Measurements from ENCODE around the gene ADM2. TPM values are rescaled to one million over a fixed set of nuclear protein-coding genes. Genes with fewer than 3 reads are reported as not detected.

The ADM2 gene
- total RNA-seq, 1 donor from 2014 or later, result not detected

DNA sequence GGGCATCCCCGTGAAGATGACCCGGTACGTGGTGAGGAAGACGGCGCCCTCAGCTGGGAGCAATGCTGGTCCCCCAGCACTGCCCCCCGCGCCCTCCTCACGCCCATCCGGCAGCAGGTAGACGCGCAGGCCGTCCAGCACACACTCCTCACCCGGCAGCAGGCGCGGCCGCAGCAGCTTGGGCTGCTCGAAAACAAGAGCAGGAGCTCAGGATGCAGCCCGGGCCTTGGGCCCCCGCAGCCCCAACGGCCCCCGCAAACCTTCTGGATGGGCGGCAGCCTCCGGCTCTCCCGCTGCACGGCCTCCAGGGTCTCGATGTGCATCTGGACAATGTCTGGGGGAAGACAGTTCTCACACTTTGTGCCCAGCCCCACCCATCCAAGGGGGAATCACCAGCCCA, 19.8 kb upstream of the ADM2 start:
- TF ChIP-seq, protein P1, sequence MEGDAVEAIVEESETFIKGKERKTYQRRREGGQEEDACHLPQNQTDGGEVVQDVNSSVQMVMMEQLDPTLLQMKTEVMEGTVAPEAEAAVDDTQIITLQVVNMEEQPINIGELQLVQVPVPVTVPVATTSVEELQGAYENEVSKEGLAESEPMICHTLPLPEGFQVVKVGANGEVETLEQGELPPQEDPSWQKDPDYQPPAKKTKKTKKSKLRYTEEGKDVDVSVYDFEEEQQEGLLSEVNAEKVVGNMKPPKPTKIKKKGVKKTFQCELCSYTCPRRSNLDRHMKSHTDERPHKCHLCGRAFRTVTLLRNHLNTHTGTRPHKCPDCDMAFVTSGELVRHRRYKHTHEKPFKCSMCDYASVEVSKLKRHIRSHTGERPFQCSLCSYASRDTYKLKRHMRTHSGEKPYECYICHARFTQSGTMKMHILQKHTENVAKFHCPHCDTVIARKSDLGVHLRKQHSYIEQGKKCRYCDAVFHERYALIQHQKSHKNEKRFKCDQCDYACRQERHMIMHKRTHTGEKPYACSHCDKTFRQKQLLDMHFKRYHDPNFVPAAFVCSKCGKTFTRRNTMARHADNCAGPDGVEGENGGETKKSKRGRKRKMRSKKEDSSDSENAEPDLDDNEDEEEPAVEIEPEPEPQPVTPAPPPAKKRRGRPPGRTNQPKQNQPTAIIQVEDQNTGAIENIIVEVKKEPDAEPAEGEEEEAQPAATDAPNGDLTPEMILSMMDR (IDR thresholded peaks at IDR 0.05), result no peak
- no peaks in the 10 kb centered on the region for H3K4me1 ChIP-seq
- no peak overlapping the region for H3K4me3 ChIP-seq
- no peak overlapping the region for H3K27ac ChIP-seq
- no peaks in the 10 kb centered on the region for H3K27me3 ChIP-seq
- intact Hi-C loops (cut with DNase I), result no loop called here
- peaks cover 94 to 98% of the 10 kb centered on the region in 2 donors for H3K36me3 ChIP-seq
- no peaks in the 10 kb centered on the region for H3K9me3 ChIP-seq
- DNase-seq (ENCODE audit: low spot score in 2 of 2), result no peak

DNA sequence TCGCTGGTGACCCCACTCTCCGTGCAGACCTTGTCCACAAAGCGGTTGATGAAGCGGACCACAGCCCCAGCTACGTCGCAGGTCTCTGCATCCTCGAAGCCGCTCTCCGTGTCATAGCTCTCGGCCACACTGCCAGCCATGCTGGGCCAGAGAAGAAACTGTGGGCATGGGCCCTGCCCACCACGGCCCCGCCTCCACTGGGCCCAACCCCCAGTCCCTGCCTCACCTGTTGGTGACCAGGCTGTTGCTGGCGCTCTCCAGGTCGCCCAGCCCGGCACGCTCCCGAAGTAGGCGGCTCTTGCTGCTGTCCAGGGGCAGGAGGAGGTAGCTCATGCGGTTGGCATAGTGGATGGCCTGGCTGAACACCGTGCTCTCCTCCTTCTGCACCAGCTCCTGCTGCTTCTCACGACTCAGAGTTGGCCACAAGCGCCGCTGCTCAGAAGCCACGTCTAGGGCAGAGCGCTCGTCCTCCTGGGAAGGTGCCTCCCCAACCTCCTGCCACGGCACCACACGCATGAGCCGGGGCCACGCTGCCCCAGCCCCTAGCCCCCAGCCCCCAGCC, 19.3 kb upstream of the ADM2 start:
- intact Hi-C loops (cut with DNase I), result no loop called here
- Histone ChIP-seq H3K36me3 (peaks cover 94 to 98% of the 10 kb centered on the region in 2 donors), H3K4me3 (no peak overlapping the region), H3K27ac (no peak overlapping the region), H3K4me1 (no peaks in the 10 kb centered on the region), H3K27me3 (no peaks in the 10 kb centered on the region), H3K9me3 (no peaks in the 10 kb centered on the region)
- DNase-seq (ENCODE audit: low spot score in 2 of 2), result no peak
- TF ChIP-seq, protein P1 (IDR thresholded peaks at IDR 0.05), result no peak

DNA sequence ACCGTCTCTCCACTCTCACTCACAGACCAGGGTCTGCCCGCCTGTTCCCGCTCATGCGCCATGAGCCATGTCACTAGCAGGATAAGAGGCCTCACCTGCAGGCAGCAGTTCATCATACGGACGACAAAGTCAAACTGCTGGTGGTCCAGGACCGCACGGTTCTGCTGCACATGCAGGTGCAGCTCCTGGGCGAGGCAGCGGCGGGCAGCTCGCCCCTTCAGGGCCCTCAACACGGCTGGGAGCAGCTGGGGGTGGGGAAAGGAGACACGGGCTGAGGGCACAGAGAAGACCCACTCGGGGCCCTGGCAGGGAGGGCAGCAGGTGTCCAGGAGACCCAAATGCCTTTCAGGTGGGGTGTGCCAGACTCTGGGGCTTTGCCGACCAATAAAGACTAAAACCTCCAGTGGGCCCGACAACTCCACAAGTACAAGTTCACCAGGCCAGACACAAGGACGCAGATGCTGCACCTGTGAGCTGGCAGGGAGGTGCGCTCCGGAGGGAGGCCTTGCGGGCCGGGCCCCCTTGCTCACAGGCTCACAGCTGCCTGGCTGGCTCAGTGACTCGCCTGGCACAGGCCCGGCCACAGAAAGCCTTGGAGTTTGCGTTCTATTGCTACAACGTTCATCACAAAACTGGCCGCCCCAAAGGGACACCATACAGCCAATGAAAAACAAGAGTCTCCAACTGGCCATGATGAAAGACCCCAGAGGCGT, 18.0 kb upstream of the ADM2 start:
- peaks cover 97 to 98% of the 10 kb centered on the region in 2 donors for H3K36me3 ChIP-seq
- H3K27ac ChIP-seq, result no peak overlapping the region
- no peak overlapping the region for H3K4me3 ChIP-seq
- DNase-seq (ENCODE audit: low spot score in 2 of 2), result no peak
- intact Hi-C loops (cut with DNase I), result no loop called here
- no peaks in the 10 kb centered on the region for H3K9me3 ChIP-seq
- H3K4me1 ChIP-seq, result no peaks in the 10 kb centered on the region
- no peaks in the 10 kb centered on the region for H3K27me3 ChIP-seq
- TF ChIP-seq, protein P1 (IDR thresholded peaks at IDR 0.05), result no peak

DNA sequence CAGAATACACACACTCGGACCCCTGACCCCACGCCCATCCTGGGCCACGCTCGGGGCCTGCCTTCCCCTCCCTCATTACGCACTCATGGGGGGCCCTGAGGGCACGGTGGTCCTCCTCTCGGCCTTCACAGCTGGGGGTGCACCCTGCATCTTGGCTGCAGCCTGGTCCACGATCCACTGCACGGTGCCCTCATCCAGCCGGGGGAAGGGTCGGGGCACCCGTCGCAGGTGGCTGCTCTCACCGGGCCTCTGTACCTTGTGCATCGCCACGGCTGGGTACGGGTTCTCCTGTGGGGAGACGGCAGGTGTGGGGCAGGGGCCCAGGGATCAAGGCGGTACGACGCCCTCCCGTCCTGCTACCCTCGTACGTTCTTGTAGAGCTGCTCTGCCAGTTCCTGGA, 16.9 kb upstream of the ADM2 start:
- TF ChIP-seq, protein P1 (IDR thresholded peaks at IDR 0.05), result no peak
- H3K4me1 ChIP-seq, result no peaks in the 10 kb centered on the region
- H3K27me3 ChIP-seq, result no peaks in the 10 kb centered on the region
- H3K27ac ChIP-seq, result no peak overlapping the region
- no peak for DNase-seq (ENCODE audit: low spot score in 2 of 2)
- no peak overlapping the region for H3K4me3 ChIP-seq
- intact Hi-C loops (cut with DNase I), result no loop called here
- no peaks in the 10 kb centered on the region for H3K9me3 ChIP-seq
- H3K36me3 ChIP-seq, result peaks cover 87% of the 10 kb centered on the region in 2 donors

DNA sequence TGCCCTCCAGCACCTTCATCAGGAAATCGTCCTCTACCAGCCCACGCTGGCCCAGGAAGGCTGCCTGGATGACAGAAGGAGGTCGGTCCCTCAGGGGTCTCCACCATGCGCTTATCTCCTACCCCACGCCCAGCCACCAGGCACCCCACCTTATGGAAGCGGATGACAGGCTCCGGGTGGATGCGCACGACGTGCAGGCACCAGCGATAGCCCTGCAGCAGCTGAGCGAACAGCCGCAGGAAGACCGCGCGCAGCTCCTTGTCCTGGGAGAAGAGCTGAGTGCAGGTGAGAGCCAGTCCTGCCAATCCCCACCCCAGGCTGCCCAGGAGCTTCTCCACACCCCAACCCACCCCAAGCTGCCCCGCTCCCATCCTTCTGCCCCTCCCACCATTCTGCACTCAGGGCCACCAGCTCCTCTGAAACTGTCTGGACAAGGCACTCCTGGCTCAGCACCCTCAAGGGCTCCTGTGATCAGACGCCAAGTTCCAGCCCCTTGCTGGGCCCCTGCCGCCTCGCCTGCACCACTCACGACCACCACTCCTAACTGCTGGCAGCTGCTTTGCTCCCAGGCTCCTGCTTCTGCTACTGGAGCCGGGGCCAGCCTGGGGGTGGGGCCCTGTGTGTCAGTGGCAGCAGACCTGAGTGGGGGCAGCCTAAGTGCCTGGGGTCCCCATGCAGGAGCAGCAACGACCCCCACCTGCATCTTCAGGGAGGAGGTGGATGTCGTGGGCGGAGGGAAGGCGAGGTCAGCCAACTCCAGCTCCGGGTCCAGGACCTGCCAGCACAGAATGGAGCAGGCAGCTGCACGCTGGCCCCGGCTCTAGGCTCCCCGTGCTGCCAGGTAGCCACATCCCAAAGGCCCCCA, 16.0 kb upstream of the ADM2 start:
- no peak for DNase-seq (ENCODE audit: low spot score in 2 of 2)
- intact Hi-C loops (cut with DNase I), result no loop called here
- peaks cover 4% of the 10 kb centered on the region in 2 donors for H3K4me1 ChIP-seq
- H3K9me3 ChIP-seq, result no peaks in the 10 kb centered on the region
- TF ChIP-seq, protein P1 (IDR thresholded peaks at IDR 0.05), result no peak
- no peaks in the 10 kb centered on the region for H3K27me3 ChIP-seq
- H3K4me3 ChIP-seq, result no peak overlapping the region
- H3K36me3 ChIP-seq, result peaks cover 78 to 79% of the 10 kb centered on the region in 2 donors
- H3K27ac ChIP-seq, result no peak overlapping the region
